ENCODE data around the gene ZP2. TPM values are rescaled to one million over a fixed set of nuclear protein-coding genes. Genes with fewer than 3 reads are reported as not detected.
A peak's percentile ranks its signal among the peaks of the same experiment; 100 is the strongest.
"Not testable (repeated sequence)": the region's sequence is repeated elsewhere in the genome, so short reads cannot be mapped to it uniquely, and the experiment has no call there.

Gene ZP2
- total RNA-seq, 1 donor: not detected

DNA sequence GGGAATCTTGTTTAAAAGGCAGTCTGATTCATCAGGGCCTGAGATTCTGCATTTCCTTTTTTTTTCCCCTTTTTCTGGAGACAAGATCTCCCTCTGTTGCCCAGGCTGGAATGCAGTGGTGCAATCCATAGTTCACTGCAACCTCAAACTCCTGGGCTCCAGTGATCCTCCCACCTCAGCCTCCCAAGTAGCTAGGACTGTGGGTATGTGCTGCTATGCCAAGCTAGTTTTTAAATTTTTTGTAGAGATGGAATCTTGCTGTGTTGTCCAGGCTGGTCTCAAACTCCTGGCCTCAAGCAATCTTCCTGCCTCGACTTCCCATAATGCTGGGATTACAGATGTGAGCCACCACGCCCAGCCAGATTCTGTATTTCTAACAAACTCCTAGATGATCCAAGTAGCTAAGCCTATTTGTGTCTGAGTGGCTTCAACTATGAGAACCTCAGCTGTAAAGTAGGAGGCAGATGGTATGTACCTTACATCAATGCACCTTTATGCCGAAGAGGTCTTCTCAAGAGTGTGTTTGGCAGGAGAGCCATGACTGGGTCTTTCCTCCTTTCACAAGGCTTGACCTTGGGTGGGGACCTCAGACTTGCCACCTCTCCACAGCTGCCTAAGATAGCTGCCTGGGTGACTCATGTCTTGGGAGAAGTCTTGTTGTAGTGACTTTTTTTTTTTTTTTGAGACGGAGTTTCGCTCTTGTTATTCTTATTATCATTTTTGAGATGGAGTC, 42.0 kb downstream of the ZP2 start:
- no peaks in the 10 kb centered on the region for H3K27me3 ChIP-seq (ENCODE audit: insufficient read depth, low read length)
- no peaks in the 10 kb centered on the region for H3K4me1 ChIP-seq (ENCODE audit: insufficient read depth, low read length)
- no peaks in the 10 kb centered on the region for H3K9me3 ChIP-seq (ENCODE audit: low read depth, low read length)
- no peak overlapping the region for H3K4me3 ChIP-seq (ENCODE audit: low read length)

DNA sequence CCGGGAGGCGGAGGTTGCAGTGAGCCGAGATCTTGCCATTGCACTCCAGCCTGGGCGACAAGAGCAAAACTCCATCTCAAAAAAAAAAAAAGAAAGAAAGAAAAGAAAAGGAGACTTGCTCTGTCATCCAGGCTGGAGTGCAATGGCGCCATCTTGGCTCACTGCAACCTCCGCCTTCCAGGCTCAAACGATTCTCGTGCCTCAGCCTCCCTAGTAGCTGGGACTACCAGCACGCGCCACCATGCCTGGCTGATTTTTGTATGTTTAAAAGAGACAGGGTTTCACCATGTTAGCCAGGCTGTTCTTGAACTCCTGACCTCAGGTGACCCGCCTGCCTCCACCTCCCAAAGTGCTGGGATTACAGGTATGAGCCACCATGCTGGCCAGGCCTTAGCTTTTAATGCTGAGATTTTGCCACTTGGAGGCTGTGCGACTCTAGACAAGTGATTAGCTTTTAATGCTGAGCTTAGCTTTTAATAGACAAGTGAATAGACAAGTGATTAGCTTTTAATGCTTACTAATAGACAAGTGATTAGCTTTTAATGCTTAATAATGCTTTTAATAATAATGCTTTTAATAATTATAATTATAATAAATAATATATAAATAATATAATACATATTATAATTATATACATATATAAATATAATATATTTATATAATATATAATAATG, 43.3 kb downstream of the ZP2 start:
- no peaks in the 10 kb centered on the region for H3K4me1 ChIP-seq (ENCODE audit: insufficient read depth, low read length)
- H3K4me3 ChIP-seq (ENCODE audit: low read length): no peak overlapping the region

DNA sequence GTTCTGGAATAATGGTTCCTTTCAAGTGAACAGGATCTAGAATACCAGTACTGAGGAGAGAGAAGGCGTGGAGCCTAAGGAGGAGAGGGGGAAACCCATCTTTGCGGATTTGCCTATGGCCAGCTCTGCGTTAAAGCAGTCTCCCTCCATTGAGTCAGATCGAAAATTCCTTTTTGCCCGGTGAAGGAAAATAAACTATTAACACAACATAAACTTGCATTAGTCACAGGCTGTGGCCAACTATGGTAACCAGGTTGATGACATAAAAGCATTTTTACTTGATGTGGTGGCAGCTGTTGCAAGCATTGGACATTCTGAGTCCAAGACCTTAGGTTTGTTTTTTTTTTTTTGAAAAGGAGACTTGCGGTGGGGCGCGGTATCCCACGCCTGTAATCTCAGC, 44.0 kb downstream of the ZP2 start:
- Histone ChIP-seq H3K27me3 (ENCODE audit: insufficient read depth, low read length) (no peaks in the 10 kb centered on the region), H3K4me3 (ENCODE audit: low read length) (no peak overlapping the region)

More for the DNA sequence above, 43.3 kb downstream of the ZP2 start:
- no peaks in the 10 kb centered on the region for H3K27me3 ChIP-seq (ENCODE audit: insufficient read depth, low read length)
- H3K9me3 ChIP-seq (ENCODE audit: low read depth, low read length): no peaks in the 10 kb centered on the region

DNA sequence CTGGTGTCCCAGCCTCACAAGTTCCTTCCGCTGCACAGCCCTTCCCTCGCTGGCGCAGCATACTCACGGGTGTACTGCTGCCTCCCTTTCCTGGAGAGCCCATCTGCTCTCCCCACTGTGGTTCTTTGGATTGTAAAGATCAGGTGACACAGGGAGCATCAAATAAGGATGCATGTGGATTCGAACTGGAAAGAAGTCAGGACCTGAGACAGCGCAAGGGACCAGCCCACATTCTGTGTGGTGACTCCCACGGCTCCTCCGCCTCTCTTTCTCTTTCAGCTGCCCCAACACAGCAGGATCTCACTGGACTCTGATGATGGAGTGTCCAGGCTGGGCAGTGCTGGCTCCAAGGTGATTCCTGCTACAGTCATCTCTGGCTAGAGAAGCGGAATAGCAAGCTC, 44.8 kb downstream of the ZP2 start:
- no peaks in the 10 kb centered on the region for H3K9me3 ChIP-seq (ENCODE audit: low read depth, low read length)
- H3K4me1 ChIP-seq (ENCODE audit: insufficient read depth, low read length): no peaks in the 10 kb centered on the region
- no peaks in the 10 kb centered on the region for H3K27me3 ChIP-seq (ENCODE audit: insufficient read depth, low read length)
- H3K4me3 ChIP-seq (ENCODE audit: low read length): no peak overlapping the region

More for the DNA sequence above, 44.0 kb downstream of the ZP2 start:
- Histone ChIP-seq H3K9me3 (ENCODE audit: low read depth, low read length) (no peaks in the 10 kb centered on the region), H3K4me1 (ENCODE audit: insufficient read depth, low read length) (no peaks in the 10 kb centered on the region)

DNA sequence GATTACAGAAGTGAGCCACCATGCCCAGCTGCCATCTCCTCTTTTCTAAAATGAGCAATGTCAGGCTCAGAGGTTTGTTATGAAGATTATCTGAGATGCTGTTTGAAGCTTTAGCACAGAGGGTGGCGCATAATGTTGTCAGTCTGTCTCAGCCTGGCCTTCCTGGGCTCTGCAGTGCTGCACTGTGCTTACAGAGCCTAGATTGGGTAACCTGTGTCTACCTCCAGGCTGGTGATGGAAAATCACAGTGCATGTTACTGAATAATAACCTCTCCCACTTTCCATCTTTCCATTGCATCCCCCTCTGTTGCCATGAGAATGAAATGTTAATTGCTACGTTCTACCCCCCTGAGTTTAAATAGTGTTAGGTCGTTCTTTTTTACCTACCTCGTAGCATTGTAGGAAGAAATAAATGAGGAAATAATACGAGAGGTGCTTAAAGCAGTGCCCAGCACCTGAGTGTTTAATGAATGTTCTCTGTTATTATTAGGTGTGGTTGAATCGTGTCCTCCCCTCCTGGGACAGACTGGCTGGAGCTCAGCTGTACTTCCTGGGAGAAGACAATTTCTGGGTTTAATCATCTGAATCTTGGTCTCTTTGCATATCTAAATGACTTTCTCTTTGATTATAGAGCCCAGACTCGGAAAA, 46.7 kb downstream of the ZP2 start:
- H3K4me1 ChIP-seq (ENCODE audit: insufficient read depth, low read length): peaks cover 4% of the 10 kb centered on the region
- H3K4me3 ChIP-seq (ENCODE audit: low read length): no peak overlapping the region
- H3K27me3 ChIP-seq (ENCODE audit: insufficient read depth, low read length): no peaks in the 10 kb centered on the region
- H3K9me3 ChIP-seq (ENCODE audit: low read depth, low read length): no peaks in the 10 kb centered on the region

DNA sequence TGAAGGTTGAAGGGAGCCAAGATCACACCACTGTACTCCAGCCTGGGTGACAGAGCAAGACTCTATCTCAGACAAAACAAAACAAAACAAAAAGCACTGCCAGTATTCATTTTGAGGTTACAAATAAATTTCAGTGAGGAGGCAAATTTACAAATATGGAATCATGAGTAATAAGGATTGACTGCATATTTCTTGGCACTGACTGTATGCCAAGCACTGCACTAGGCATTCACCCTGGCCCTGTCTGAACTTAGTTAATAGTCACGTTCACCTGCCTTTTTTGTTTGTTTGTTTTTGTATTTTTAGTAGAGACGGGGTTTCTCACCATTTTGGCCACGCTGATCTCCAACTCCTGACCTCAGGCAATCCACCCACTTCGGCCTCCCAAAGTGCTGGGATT, 47.8 kb downstream of the ZP2 start:
- H3K4me1 ChIP-seq (ENCODE audit: insufficient read depth, low read length): peaks cover 12% of the 10 kb centered on the region
- H3K9me3 ChIP-seq (ENCODE audit: low read depth, low read length): no peaks in the 10 kb centered on the region
- no peaks in the 10 kb centered on the region for H3K27me3 ChIP-seq (ENCODE audit: insufficient read depth, low read length)
- H3K4me3 ChIP-seq (ENCODE audit: low read length): no peak overlapping the region

DNA sequence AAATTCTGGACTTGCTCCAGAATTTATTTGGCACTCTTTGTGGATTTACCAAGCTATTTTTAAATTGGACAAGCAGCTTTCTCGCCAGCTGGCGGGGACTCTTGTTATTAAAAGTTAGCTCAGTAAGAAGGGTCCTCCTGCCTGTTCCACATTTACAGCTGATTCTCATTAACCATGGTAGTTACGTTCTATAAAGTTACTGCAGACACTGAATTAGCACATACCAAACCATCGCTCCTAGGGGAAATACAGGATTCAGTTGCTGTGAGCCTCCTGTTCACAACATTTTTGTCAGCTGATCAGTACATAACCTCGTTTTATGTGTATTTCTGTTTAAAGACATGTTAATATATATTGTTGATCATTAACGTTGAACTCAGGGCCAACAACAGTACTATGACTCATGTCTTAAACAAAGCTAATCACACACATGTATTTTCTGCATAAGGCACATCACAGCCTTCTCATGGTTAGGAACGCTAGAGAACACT, 48.7 kb downstream of the ZP2 start:
- no peak overlapping the region for H3K4me3 ChIP-seq (ENCODE audit: low read length)
- H3K9me3 ChIP-seq (ENCODE audit: low read depth, low read length): no peaks in the 10 kb centered on the region
- H3K4me1 ChIP-seq (ENCODE audit: insufficient read depth, low read length): peaks cover 19% of the 10 kb centered on the region
- H3K27me3 ChIP-seq (ENCODE audit: insufficient read depth, low read length): no peaks in the 10 kb centered on the region

DNA sequence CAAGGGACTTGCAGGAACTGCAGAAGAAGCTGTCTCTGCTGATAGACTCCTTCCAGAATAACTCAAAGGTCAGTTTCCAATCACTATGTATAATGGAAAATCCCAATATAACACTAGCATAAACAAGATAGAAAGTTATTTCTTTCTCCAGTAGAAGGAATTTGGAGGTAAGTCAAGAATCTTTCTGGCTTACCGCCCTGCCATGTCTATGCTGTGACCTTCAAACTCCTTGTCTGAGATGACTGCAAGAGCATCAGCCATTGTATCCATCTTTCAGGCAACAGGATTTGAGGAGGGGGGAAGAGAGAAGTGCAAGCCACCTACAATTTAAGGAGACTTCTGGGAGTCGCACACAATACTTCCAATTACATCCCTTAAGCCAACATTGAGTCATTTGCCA, 50.2 kb downstream of the ZP2 start:
- H3K4me1 ChIP-seq (ENCODE audit: insufficient read depth, low read length): peaks cover 22% of the 10 kb centered on the region
- H3K4me3 ChIP-seq (ENCODE audit: low read length): no peak overlapping the region
- no peaks in the 10 kb centered on the region for H3K9me3 ChIP-seq (ENCODE audit: low read depth, low read length)
- no peaks in the 10 kb centered on the region for H3K27me3 ChIP-seq (ENCODE audit: insufficient read depth, low read length)

DNA sequence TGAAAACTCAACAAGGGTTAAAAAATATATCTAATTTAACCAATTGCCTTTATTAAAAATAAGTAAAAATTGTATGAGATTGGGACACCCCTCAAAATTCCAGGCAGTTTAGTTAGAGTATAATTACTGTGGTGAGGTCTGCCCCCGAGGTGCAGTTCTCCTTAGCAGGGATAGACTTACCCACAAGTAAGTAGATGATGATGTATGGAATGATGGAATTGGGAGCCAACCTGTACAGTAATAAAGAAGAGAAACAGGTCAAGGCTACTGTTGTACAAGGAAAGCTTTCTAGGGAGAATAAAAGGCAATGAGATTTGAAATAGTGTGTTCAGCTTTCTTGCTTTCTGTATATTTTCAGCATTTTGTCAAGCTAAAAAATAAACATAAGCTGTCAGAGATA, 51.1 kb downstream of the ZP2 start:
- peaks cover 22% of the 10 kb centered on the region for H3K4me1 ChIP-seq (ENCODE audit: insufficient read depth, low read length)

DNA sequence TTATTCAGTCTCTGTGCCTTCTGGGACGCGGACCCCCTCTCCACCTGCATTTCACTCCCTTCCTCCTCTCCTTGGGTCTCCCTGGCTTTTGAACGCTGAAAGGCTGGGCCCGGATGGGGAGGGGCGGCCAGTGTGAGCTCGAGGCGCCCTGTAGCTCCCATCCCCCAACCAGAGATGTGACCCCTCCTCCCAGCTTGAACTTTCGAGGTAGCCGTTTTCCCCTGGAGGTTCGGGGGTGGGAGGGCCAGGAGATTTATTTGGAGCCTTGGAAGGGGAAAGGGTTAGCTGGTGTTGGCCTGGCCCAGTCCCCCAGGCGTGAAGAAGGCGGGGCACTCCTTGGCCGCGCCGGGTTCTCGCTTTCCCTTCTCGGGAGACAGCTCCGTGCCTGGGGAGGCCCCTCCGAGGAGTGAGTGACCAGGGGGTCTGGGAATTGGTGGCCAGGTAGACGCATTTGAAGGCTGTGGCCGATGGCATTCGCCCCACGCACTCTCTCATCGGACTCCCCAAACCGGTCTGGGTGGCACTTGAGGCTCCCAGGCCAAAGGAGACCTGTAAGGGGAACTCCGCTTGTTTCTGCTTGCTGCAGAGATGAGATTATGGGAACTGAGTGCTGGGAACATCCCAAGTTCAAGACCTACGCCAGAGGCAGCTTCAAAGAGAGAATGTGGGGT, 52.0 kb downstream of the ZP2 start:
- Histone ChIP-seq H3K27me3 (ENCODE audit: insufficient read depth, low read length) (no peaks in the 10 kb centered on the region), H3K4me3 (ENCODE audit: low read length) (peak overlapping the region; percentile 61), H3K4me1 (ENCODE audit: insufficient read depth, low read length) (peaks cover 22% of the 10 kb centered on the region), H3K9me3 (ENCODE audit: low read depth, low read length) (no peaks in the 10 kb centered on the region)

More for the DNA sequence above, 51.1 kb downstream of the ZP2 start:
- no peak overlapping the region for H3K4me3 ChIP-seq (ENCODE audit: low read length)
- H3K9me3 ChIP-seq (ENCODE audit: low read depth, low read length): no peaks in the 10 kb centered on the region
- H3K27me3 ChIP-seq (ENCODE audit: insufficient read depth, low read length): no peaks in the 10 kb centered on the region

DNA sequence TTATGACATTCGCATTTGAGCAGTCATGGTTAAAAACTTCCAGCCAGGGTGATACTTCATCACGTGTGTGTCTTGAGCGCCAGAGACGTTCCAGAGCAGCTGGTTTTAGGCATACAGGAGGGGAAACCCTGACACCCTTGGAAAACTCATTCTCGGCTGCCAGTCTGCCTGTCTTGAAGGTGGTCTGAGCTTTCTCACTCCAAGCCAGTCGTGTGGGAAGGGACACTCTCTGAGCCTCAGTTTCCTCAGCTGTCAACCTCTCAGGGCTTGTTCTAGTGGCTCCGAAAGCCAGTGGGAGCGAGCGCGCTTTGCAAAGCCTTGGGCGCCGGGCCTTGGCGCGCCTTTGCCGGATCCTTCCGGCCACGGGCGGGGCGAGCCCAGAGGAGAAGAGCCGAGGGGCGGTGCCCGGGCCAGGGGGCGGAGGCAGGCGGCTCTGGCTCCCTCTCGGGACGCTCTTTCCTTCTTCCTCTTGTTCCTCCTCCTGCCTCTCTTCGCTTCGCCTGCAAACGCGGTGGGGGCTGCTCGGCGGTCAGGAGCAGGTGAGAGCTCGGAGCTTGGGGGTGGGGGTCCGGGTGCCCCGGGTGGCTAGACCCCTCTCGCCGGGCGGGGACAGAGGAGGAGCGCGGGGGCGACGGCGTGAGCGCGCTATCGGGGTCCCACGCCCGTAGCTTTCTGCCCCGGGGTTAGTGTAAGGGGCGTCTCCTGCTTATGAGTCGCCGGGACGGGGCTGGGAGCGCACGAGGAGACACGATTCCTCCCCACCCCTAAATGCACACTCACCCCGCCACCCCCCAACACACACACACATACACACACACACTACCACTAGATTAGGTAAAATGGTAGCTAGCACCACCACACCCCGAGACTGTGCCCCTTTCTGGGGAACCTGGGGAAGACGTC, 52.9 kb downstream of the ZP2 start, which contains the start of gene LDAF1:
Gene LDAF1 (plus strand): TSS at position 467 of the 903 bp plus-strand sequence. CDS start 2,509 bp downstream, outside the sequence.
- H3K4me3 ChIP-seq (ENCODE audit: low read length): peak within 1 kb of the TSS; percentile 61
- peaks cover 22% of the 10 kb centered on the region for H3K4me1 ChIP-seq (ENCODE audit: insufficient read depth, low read length)
- no peaks in the 10 kb centered on the region for H3K27me3 ChIP-seq (ENCODE audit: insufficient read depth, low read length)
- no peaks in the 10 kb centered on the region for H3K9me3 ChIP-seq (ENCODE audit: low read depth, low read length)

DNA sequence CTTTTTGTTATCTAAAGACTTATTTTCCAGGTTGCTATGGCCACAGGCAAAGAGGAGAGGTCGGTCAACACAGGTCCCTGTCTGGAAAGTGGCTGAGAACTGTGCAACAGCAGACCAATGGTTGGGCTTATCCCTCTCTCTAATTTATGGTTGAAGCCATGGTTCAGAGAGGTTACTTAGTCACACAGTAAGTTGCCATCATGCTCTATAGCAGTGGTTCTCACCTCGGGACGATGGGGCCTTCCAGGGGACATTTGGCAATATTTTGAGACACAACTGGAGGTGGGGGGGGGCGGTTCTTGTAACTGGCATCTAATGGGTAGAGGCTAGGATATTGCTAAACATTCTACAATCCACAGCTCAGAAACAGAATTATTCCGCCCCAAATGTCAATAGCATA, 53.7 kb downstream of the ZP2 start:
- no peaks in the 10 kb centered on the region for H3K9me3 ChIP-seq (ENCODE audit: low read depth, low read length)
- peaks cover 22% of the 10 kb centered on the region for H3K4me1 ChIP-seq (ENCODE audit: insufficient read depth, low read length)
- no peaks in the 10 kb centered on the region for H3K27me3 ChIP-seq (ENCODE audit: insufficient read depth, low read length)
- H3K4me3 ChIP-seq (ENCODE audit: low read length): no peak overlapping the region

DNA sequence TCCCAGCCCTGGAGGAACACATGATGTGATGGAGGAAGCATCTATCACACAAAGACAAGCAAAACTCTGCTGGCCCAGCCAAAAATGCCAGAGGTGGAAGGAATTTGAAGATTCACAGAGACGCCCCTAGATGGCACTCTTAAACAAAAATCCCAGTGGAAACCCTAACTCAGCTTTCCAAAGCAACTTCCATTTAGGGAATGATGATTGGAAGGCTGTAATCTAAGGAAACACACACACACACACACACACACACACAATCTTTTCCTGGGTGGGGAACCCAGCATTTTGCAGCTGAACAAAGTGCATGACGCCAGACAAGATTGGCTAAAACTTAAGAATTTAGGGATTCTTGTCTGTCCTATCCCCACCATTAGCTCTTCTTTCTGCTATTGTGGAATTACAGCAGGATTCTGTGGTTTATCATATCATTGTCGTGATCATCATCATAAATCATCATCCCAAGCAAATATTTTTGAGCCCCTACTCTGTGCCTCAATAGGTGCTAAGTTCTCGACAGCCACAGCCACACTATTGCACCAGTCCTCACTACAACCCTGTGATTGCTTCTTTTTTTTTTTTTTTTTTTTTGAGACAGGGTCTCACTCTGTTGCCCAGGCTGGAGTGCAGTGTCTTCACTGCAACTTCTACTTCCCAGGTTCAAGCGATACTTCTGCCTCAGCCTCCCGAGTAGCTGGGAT, 54.5 kb downstream of the ZP2 start:
- no peak overlapping the region for H3K4me3 ChIP-seq (ENCODE audit: low read length)
- no peaks in the 10 kb centered on the region for H3K27me3 ChIP-seq (ENCODE audit: insufficient read depth, low read length)
- H3K9me3 ChIP-seq (ENCODE audit: low read depth, low read length): no peaks in the 10 kb centered on the region
- H3K4me1 ChIP-seq (ENCODE audit: insufficient read depth, low read length): peaks cover 22% of the 10 kb centered on the region

DNA sequence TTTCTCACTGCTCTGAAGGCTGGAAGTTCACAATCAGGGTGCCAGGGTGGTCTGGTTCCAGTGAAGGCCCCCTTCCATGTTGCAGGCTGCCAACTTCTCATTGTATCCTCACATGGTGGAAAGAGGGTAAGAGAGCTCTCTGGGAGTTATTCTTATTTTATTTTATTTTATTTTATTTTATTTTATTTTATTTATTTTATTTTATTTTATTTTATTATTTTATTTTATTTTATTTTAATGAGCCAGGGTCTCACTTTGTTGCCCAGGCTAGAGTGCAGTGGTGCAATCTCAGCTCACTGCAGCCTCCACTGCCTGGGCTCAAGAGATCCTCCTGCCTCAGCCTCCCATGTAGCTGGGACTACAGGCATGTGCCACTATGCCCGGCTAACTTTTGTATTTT, 55.4 kb downstream of the ZP2 start:
- H3K4me1 ChIP-seq (ENCODE audit: insufficient read depth, low read length): peaks cover 22% of the 10 kb centered on the region
- not testable (repeated sequence) for H3K9me3 ChIP-seq (ENCODE audit: low read depth, low read length); H3K27me3 ChIP-seq (ENCODE audit: insufficient read depth, low read length); H3K4me3 ChIP-seq (ENCODE audit: low read length)

All from mononuclear cell (primary cell).